Colon (tissue), 2 donors: ENCODE data around the gene KRTAP10-9.

Experiments used
- FAIRE-seq: peaks from 2 replicates; lab custom pipeline; 2012; peaks lifted over from hg19 to GRCh38; lab: Jason Lieb, UNC
- donor health status: control.
- donor health status: control.

Gene KRTAP10-9

GRCh38 chr21:44666401-44667320, 39.8 kb downstream of the KRTAP10-9 start, which contains the start of gene KRTAP12-2:
TSS of gene KRTAP12-2 (minus strand) at chr21:44666927. CDS start at chr21:44666886, 41 bp downstream.
- no peak for FAIRE-seq

- no peak for FAIRE-seq
Observed at GRCh38 chr21:44667612-44668011, 40.7 kb downstream of the KRTAP10-9 start.

GRCh38 chr21:44670642-44671432, 43.9 kb downstream of the KRTAP10-9 start:
- no peak for FAIRE-seq

GRCh38 chr21:44671911-44672310, 45.0 kb downstream of the KRTAP10-9 start:
- no peak for FAIRE-seq

GRCh38 chr21:44677881-44678280, 51.0 kb downstream of the KRTAP10-9 start:
- FAIRE-seq = no peak
